Adrenal gland (tissue), 5 donors: ENCODE data around the gene SLC35F1.

Experiments
- POLR2A ChIP-seq, 2 donors: fragments of 450-650 bp; IDR thresholded peaks; one replicate each; pipeline ENCODE4 v1.6.1; 2017; ENCODE audit warnings: antibody characterized with exemption in 2 of 2, mild to moderate bottlenecking in 2 of 2, moderate library complexity in 1 of 2
- TF ChIP-seq, protein P1 (sequence below), 6 experiments: fragments of 450-650 bp in 4 of 6; fragments of 200-600 bp in 2 of 6; sonication (generic) in 1 of 6; IDR thresholded peaks; 1 replicate in 5 of 6; 2 replicates in 1 of 6; pipeline versions ENCODE4 v1.5.1 to v1.8.0; 2016 to 2021; ENCODE audit warnings: antibody characterized with exemption in 6 of 6, mild to moderate bottlenecking in 2 of 6, moderate library complexity in 1 of 6
- donor health status: DM: no; HTN: no; CAD: no.

DNA sequence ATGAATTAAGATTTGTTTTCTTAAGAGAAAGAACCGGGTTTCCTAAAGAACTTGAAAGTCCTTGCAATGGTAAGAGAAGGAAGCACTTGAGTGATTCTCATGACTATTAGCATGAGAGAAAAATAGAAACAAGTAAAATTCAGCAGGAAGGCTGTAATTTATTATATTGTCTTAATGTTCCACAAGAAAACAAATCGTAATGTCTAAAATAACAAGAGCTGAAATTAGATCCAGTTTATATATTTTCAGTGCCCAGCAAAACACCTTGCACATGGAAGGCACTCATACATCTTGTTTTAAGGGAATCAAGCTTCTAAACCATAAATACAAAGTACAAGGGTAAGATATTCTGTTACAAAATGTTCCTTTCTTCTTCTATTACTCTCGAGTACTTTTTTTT lies 411.6 kb downstream of the SLC35F1 start:
- no peak for TF ChIP-seq POLR2A (IDR thresholded peaks at IDR 0.05)
- TF ChIP-seq, protein P1, sequence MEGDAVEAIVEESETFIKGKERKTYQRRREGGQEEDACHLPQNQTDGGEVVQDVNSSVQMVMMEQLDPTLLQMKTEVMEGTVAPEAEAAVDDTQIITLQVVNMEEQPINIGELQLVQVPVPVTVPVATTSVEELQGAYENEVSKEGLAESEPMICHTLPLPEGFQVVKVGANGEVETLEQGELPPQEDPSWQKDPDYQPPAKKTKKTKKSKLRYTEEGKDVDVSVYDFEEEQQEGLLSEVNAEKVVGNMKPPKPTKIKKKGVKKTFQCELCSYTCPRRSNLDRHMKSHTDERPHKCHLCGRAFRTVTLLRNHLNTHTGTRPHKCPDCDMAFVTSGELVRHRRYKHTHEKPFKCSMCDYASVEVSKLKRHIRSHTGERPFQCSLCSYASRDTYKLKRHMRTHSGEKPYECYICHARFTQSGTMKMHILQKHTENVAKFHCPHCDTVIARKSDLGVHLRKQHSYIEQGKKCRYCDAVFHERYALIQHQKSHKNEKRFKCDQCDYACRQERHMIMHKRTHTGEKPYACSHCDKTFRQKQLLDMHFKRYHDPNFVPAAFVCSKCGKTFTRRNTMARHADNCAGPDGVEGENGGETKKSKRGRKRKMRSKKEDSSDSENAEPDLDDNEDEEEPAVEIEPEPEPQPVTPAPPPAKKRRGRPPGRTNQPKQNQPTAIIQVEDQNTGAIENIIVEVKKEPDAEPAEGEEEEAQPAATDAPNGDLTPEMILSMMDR (IDR thresholded peaks at IDR 0.05) = no peak
